HG03521 (cell line): Measurements from ENCODE around the gene SCGB1A1.

Source experiments
- ATAC-seq: cut with Tn5 transposase; IDR thresholded peaks from one replicate; pipeline ENCODE4 v1.9.1; 2021; ENCODE audit warnings: mild to moderate bottlenecking, moderate library complexity; ENCODE audit not compliant: unreplicated experiment

SCGB1A1 gene

DNA sequence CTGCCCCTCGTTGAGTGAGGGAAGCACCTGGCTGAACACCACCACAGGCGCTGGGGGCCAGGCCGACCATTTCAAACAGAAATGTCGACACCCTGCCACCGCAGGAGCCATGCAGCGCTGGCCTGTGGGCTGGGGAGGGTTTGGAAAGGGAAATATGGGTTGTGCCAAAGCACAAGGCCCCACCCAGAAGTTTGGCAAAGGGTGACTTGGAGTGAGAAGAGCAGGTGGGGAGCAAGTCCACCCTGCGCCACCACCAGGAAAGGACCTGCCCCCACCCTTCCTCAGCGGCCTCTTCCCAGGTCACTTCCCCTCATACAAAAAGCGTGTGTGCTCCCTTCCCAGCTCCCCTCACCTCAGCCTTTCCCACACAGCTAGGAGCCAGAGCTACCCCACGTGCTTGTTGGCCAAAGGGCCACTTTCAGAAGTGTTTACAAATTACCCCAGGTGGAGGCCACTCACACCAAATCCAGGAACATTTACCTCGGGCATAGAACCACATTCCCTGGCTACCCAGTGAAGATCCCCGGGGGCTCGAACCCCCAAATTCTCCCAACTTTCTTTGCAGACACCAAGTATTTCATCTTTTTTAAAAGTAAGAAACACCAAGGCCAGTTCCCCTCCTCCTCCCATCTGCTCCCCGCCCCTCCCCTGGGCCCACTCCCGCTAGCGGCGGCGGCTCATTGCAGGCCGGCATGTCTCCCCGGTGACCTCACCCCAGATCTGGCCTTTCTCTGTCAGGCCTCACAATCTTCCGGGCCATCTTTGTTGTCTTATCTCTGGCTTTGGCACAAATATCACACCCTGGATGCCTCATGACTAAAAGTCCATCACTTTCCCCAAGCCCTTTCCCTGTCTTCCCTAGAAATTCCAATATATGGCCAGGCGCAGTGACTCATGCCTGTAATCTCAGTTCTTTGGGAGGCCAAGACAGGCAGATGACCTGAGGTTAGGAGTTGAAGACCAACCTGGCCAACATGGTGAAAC is 20.5 kb upstream of the SCGB1A1 start:
- ATAC-seq = no peak

DNA sequence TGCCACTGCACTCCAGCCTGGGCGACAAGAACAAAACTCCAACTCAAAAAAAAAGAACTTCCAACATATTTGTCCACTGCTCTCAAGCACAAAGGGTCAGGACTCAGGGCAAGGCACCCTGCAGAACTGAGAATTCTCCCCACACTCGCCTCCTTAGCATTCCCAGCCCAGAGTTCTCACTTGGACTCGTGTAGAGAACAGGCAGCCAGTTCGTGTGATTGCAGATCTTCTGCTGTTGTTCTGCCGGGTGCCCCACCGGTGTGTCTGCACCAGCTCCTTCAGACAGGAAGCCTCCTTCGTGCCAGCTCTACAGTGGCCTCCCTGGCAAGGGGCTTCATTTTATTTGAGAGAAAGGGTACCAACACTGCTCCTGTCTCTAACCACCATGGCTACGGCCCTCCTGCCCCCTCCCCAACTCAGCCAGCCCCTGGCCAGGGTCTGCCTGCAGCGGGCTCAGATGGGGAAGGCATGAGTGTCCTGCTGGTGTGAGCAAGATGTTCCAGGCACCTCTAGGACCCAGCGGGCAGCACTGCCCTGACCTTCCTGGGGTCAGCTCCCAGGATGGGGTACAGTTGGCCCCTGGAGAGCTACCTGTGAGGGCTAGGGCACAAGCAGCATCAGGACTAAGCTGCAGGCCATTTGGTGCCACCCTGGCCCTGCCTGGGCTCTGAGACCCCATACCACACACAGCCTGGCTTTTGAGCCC is 19.5 kb upstream of the SCGB1A1 start:
- no peak for ATAC-seq

DNA sequence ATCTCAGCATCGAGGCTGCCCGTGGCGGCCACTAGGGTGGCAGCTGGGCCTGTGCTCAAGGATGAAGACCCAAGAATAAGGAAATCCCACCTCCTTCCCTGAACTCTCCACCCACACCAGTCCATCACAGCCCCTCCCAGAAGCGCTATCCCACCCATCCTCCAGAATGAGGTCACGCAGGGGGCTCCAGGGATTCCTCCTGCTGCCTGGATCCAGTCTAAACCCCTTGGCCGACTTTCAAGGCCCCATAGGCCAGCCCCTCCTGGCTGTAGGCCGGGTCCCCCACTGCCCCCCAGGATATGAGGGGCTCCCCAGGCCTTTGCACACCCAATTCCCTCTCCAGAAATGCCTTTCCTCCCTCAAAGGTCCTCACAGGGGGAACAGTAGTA is 19.0 kb upstream of the SCGB1A1 start:
- no peak for ATAC-seq

GRCh38 chr11:62400281-62400680 is 18.6 kb upstream of the SCGB1A1 start:
- no peak for ATAC-seq

- no peak for ATAC-seq
These were observed 18.1 kb upstream of the SCGB1A1 start for GRCh38 chr11:62400760-62401159.

- ATAC-seq = no peak
These were observed 17.5 kb upstream of the SCGB1A1 start for GRCh38 chr11:62401356-62401755.

DNA sequence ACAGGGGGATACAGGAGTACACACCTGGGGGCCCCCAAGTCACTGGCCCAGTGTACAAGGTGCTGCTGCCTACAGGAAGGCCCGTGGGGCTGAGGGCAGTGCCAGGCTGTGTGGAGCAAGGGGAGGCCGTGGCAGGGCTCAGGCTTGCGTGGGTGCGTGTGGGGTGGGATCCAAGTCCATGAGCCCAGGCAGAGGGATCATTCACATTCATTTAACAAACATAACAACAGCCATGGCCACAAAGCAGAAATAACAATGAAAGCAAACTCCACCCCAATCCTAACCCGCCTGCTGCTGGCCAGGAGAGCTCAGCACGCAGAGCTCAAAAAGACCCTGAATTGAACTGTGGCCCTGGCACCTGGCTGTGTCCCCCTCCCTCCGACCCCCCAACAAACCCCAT is 17.0 kb upstream of the SCGB1A1 start:
- no peak for ATAC-seq

- ATAC-seq = no peak
These were observed 16.4 kb upstream of the SCGB1A1 start for GRCh38 chr11:62402226-62402959.

DNA sequence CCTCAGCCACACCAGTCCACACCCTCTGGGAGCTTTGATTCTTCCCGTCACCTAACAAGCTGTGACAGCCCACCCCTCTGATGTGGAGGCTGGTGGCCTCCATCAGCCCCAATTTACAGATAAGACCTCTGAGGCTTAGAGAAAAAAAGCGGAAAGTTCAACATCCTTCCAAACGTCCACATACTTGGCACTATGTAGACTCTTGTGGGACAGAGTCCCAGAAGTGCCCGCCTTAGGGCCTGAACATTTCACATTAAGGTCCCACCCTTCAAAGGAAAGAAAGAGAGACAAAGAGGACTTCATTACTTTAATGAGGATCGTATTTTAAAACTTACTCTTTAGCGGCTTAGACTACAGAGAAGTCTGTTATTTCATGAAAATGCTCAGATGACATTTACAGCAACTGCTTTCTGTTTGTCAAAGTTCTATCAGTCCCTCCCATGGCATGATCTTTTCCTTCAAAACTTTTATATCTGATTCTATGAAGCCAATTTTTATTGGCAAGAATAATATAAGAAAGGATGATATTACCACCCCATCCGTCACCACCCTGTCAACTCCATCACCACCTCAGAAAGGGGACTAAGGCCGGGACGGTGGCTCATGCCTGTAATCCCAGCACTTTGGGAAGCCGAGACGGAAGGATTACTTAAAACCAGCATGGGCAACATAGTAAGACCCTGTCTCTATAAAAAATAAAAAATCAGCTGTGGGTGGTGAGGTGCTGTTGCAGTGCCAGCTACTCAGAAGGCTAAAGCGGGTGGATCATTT is 15.7 kb upstream of the SCGB1A1 start:
- ATAC-seq = no peak

GRCh38 chr11:62404435-62404834 is 14.4 kb upstream of the SCGB1A1 start:
- no peak for ATAC-seq

GRCh38 chr11:62404901-62405300 is 13.9 kb upstream of the SCGB1A1 start:
- ATAC-seq = no peak

DNA sequence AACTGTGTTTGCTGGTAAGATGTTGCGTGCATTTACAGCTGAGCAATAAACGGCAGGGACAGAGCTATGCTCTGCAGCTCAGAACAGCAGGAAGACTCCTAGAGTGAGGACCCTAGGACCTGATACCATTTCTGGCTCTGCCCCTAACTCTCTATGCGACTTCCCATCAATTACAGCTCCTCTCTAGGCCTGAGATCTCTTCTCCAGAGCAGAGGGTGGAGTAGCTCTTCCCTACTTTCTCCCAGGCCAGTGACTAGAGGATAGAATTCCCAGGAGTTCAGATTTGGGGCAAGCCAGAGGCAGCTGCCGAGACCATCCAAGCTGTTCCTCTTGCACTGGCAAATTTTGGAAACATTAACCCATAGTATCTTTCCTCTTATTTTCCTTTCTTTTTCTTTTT is 12.8 kb upstream of the SCGB1A1 start:
- no peak for ATAC-seq

- no peak for ATAC-seq
These were observed 9.0 kb upstream of the SCGB1A1 start for GRCh38 chr11:62409831-62410230.

DNA sequence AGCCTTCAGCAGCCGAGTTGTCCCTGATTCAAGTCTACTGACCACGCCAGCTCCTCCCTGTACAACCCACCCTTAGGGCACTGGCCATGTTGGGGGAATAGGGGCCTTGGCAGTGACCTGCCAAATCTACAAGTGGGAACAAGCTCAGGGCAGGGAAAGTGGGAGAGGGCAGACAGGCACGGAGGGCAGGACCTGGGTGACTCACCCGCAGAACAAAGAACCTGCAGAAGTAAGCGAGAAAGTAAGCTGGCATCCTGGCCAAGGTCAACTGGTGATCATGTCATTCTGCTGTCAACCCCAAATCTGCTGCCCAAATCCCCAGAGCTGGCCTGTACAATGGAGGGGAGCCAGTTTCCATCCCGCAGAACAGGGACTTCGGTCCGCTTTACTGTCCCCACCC is 7.9 kb upstream of the SCGB1A1 start:
- no peak for ATAC-seq

DNA sequence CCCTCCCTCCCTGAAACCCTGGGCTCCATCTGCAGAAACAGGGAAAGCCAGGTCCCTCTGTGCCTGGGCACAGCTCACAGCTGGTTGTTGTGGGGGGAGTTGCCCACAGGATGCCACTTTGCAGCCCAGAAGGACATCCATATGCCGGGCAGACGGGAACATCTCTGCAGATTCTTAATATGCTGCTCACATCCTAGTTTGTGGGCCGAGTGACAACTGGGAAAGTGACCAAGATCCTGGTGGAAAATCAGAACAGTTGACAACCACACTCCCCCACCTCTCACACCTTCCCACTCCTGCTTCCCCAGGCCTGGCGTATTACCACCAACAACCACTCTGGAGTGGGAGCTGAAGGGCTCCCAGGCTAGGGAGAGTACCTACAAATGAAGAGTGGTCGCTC is 7.3 kb upstream of the SCGB1A1 start:
- no peak for ATAC-seq

DNA sequence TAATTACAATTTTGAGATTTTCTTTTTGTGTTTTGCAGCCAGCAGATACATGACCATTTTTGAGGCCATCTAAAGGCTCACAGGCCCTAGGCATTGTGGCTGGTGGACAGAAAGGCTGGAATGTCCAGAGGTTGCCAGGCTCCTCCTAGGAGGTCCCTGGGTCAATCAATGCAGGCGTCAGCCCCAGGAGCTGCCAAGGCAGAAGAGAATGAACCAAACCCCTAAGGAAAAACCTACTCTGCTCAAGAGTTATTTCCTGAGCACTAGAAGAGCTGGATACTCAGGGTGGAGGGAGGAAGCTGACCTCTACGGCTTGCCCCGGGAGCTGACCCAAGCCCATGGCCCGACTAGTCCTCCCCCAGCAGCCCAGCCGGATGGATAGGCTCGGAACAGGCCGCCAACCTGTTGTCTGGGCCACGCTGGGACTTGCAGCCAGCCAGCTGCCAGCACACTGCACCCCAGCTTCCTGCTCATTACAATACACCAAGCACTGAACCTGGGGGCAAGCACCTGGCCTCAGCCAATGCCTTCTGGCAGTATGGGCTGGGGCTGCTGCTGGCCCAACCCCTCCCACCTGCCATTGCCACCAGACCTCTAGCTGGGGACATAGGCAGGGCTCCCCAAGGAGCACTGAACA is 5.7 kb upstream of the SCGB1A1 start:
- no peak for ATAC-seq

- ATAC-seq = no peak
These were observed 2.2 kb upstream of the SCGB1A1 start for GRCh38 chr11:62416596-62416995.

GRCh38 chr11:62418136-62418535 is 697 bp upstream of the SCGB1A1 start:
- ATAC-seq = no peak

DNA sequence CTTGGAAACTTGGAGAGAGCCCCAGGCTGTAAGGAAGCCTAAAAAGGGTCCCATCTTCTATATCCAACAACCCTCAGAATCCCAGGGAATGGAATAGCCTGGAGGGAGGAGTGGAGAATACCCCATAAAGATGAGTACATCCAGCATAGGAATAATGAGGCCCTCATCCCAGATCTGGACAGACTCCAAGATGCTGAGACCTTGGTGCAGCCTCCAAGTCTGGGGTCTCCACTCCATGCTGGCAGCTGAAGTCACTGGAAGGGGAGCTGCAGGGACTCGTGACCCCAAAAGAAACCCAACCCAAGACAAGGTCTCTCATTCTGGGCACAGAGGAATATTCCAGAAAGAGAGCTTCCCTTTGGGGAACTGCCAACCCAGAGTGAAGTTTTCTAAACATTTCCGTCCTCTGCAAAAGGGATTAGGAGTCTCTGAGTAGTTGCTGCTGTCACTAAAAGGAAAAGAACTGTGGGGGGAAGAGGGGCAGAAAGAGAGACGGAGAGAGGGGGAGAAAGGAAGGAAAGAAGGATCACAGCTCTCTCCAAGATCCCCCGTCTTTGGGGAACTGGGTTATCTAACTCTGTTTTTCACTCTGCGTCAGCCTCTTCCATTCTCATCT is 589 bp downstream of the SCGB1A1 start:
- ATAC-seq = no peak

DNA sequence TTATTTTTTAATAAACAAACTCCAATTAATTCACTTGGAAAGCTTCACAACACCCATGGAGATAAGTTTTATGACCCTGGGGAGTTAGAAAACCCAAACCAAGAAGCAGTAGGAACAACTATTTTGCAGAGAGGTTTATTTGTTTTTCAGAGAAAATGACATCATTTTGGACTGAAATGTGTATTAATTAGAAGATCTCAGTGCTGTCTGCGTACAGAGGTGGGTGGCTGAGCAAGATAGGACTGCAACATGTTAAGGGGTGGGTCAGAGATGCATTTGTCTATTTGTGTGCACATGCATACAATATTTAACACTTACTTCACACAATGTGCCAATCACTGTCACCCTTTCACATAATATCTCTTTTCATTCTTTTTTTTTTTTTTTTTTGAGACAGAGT is 1.1 kb downstream of the SCGB1A1 start:
- ATAC-seq = no peak
